ENCODE results near the gene CLEC18A.
"Not testable (repeated sequence)": the region's sequence is repeated elsewhere in the genome, so short reads cannot be mapped to it uniquely, and the experiment has no call there.

The CLEC18A gene

GRCh38 chr16:69951017-69951671 lies at the start of gene CLEC18A:
Gene CLEC18A (plus strand): TSS chr16:69951334. CDS start chr16:69951367, 33 bp downstream.
- H3K27me3 Mint-ChIP-seq, H3K9me3 Mint-ChIP-seq, H3K36me3 Mint-ChIP-seq, H3K4me1 Mint-ChIP-seq, H3K27ac Mint-ChIP-seq, H3K4me3 Mint-ChIP-seq: not testable (repeated sequence)
- ATAC-seq = peak; percentile 37

GRCh38 chr16:69903865-69904415 lies 47.2 kb upstream of the CLEC18A start:
- H3K27ac Mint-ChIP-seq = no peak overlapping the region
- no peaks in the 10 kb centered on the region for H3K27me3 Mint-ChIP-seq
- ATAC-seq = no peak
- H3K9me3 Mint-ChIP-seq = no peaks in the 10 kb centered on the region
- H3K4me3 Mint-ChIP-seq = no peak overlapping the region
- peaks cover 43% of the 10 kb centered on the region for H3K36me3 Mint-ChIP-seq
- no peaks in the 10 kb centered on the region for H3K4me1 Mint-ChIP-seq

GRCh38 chr16:69904495-69905170 lies 46.5 kb upstream of the CLEC18A start:
- Mint-ChIP-seq H3K36me3 (peaks cover 50% of the 10 kb centered on the region), H3K4me1 (no peaks in the 10 kb centered on the region), H3K27me3 (no peaks in the 10 kb centered on the region), H3K4me3 (no peak overlapping the region), H3K9me3 (no peaks in the 10 kb centered on the region), H3K27ac (no peak overlapping the region)
- no peak for ATAC-seq

- Mint-ChIP-seq H3K27ac (no peak overlapping the region), H3K4me1 (no peaks in the 10 kb centered on the region), H3K4me3 (no peak overlapping the region), H3K36me3 (peaks cover 55% of the 10 kb centered on the region), H3K27me3 (no peaks in the 10 kb centered on the region), H3K9me3 (no peaks in the 10 kb centered on the region)
- ATAC-seq = no peak
Observed at GRCh38 chr16:69905171-69905555, 46.0 kb upstream of the CLEC18A start.

DNA sequence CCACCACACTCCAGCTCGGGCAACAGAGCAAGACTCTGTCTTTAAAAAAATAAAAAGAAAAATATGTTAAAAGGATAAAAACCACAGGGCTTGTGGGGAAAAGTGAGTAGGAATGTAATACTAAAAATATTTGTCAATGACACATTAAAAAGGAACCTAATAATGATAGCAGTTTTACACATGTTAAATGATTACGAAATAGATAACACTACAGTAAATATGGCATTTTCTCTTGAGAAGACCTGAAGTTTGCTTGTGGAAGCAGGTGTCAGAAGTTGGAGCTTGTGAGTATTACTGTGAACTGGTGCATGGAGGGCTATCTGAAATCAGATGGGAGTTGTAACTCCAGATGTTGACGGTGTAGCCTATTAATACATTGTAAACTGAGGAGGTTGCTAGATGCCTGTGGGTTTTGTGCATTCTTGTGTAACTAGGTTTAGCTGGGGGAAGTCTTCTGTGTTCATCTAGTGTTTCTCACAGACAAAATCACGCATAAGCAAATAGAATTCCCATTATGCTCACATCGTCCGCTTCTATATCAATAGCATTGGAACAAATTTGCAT lies 44.2 kb upstream of the CLEC18A start:
- ATAC-seq = no peak
- no peak overlapping the region for H3K27ac Mint-ChIP-seq
- H3K36me3 Mint-ChIP-seq = peaks cover 60% of the 10 kb centered on the region
- no peaks in the 10 kb centered on the region for H3K9me3 Mint-ChIP-seq
- H3K27me3 Mint-ChIP-seq = no peaks in the 10 kb centered on the region
- no peaks in the 10 kb centered on the region for H3K4me1 Mint-ChIP-seq
- no peak overlapping the region for H3K4me3 Mint-ChIP-seq

DNA sequence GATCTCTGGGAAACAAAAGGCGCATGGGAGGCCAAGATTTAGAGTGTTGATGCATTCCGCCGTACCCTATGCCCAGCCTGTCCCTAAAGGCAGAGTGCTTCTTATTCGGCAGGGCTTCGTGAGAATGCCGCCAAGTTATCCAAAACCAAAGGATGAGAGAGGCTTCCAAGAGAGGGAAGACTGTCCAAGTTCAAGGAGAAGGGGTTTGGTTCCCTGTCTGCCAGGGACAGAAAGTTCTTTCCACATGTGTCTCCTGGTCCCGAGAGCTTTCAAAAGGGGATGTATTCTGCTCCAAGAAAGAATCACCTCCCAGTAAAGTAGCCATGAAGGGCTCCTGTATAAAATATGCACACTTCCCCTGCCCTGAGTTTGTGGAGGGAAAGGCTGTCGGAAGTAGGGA lies 42.1 kb upstream of the CLEC18A start:
- no peaks in the 10 kb centered on the region for H3K9me3 Mint-ChIP-seq
- H3K4me3 Mint-ChIP-seq = no peak overlapping the region
- no peak for ATAC-seq
- no peak overlapping the region for H3K27ac Mint-ChIP-seq
- peaks cover 53% of the 10 kb centered on the region for H3K36me3 Mint-ChIP-seq
- no peaks in the 10 kb centered on the region for H3K27me3 Mint-ChIP-seq
- no peaks in the 10 kb centered on the region for H3K4me1 Mint-ChIP-seq

DNA sequence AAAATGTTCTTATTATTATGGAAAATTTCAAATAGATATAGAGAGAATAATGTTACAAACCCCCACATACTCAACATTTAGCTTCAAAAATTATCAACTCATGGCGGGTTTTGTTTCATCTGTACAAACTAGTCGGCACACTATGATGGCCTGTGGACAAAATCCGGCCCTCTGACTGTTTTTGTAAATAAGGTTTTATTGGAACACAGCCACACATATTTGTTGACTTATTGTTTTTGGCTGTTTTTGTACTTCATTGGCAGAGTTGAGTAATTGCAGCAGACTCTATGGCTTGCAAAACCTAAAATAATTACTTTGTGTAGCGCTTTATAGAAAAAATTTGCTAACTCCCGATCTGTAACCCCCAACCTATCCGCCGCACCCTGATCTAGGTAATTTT lies 41.4 kb upstream of the CLEC18A start:
- Mint-ChIP-seq H3K4me3 (no peak overlapping the region), H3K9me3 (no peaks in the 10 kb centered on the region), H3K27ac (no peak overlapping the region), H3K27me3 (no peaks in the 10 kb centered on the region), H3K4me1 (no peaks in the 10 kb centered on the region), H3K36me3 (peaks cover 55% of the 10 kb centered on the region)
- ATAC-seq = no peak

DNA sequence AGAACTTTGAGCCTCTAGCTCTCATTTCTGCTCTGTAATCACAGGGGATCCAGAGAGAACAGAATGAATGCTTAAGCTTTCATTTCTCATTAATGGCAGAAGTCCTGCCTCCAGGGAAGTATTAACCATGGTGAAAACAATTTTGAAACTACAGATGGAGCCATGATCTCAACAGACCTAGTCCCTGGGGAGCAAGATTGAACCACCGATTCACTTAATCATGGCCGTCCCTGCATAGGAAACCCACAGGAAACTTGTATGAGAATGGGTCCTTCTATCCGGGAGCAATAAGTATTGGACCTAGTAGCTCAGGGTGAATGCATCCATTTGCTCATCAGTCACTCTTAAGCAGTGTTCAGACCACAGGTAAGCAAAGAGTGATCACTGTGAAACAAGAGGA lies 40.2 kb upstream of the CLEC18A start:
- ATAC-seq = no peak
- no peaks in the 10 kb centered on the region for H3K9me3 Mint-ChIP-seq
- no peaks in the 10 kb centered on the region for H3K27me3 Mint-ChIP-seq
- H3K4me3 Mint-ChIP-seq = no peak overlapping the region
- H3K27ac Mint-ChIP-seq = no peak overlapping the region
- no peaks in the 10 kb centered on the region for H3K4me1 Mint-ChIP-seq
- peaks cover 51% of the 10 kb centered on the region for H3K36me3 Mint-ChIP-seq

GRCh38 chr16:69916462-69916861 lies 34.7 kb upstream of the CLEC18A start:
- Mint-ChIP-seq H3K9me3 (no peaks in the 10 kb centered on the region), H3K27me3 (no peaks in the 10 kb centered on the region), H3K27ac (no peak overlapping the region), H3K4me1 (no peaks in the 10 kb centered on the region), H3K4me3 (no peak overlapping the region), H3K36me3 (peaks cover 52% of the 10 kb centered on the region)
- no peak for ATAC-seq

- Mint-ChIP-seq H3K27ac (no peak overlapping the region), H3K36me3 (peaks cover 54% of the 10 kb centered on the region), H3K9me3 (no peaks in the 10 kb centered on the region), H3K27me3 (no peaks in the 10 kb centered on the region), H3K4me3 (no peak overlapping the region), H3K4me1 (no peaks in the 10 kb centered on the region)
- no peak for ATAC-seq
Observed at GRCh38 chr16:69917311-69917710, 33.8 kb upstream of the CLEC18A start.

- Mint-ChIP-seq H3K9me3 (no peaks in the 10 kb centered on the region), H3K27ac (no peak overlapping the region), H3K27me3 (no peaks in the 10 kb centered on the region), H3K36me3 (peaks cover 55% of the 10 kb centered on the region), H3K4me3 (no peak overlapping the region), H3K4me1 (no peaks in the 10 kb centered on the region)
- ATAC-seq = no peak
Observed at GRCh38 chr16:69917739-69918138, 33.4 kb upstream of the CLEC18A start.

DNA sequence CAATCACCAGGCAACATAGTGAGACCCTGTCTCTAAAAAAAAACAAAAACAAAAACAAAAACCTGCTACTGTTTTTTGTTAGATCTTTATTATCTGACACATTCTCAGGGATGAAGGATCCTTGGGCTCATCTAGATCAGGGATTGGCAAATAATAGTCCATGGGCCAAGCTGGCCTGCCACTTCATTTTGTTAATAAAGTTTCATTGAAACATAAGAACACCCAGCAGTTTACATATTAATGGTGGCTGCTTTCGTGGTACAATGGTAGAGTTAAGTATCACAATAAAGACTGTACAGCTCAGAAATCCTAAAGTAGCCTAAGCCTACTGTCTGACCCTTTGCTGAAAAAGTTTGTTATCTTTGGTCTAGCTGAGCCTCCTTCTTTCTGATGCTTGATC lies 32.9 kb upstream of the CLEC18A start:
- Mint-ChIP-seq H3K27me3 (no peaks in the 10 kb centered on the region), H3K4me3 (no peak overlapping the region), H3K9me3 (no peaks in the 10 kb centered on the region), H3K36me3 (peaks cover 55% of the 10 kb centered on the region), H3K4me1 (no peaks in the 10 kb centered on the region), H3K27ac (no peak overlapping the region)
- no peak for ATAC-seq

GRCh38 chr16:69921127-69921526 lies 30.0 kb upstream of the CLEC18A start:
- H3K27ac Mint-ChIP-seq = no peak overlapping the region

GRCh38 chr16:69922200-69922599 lies 28.9 kb upstream of the CLEC18A start:
- H3K27ac Mint-ChIP-seq = no peak overlapping the region

More at GRCh38 chr16:69921127-69921526, 30.0 kb upstream of the CLEC18A start:
- H3K4me1 Mint-ChIP-seq = no peaks in the 10 kb centered on the region
- H3K4me3 Mint-ChIP-seq = no peak overlapping the region
- ATAC-seq = no peak
- no peaks in the 10 kb centered on the region for H3K9me3 Mint-ChIP-seq
- H3K36me3 Mint-ChIP-seq = peaks cover 54% of the 10 kb centered on the region
- H3K27me3 Mint-ChIP-seq = no peaks in the 10 kb centered on the region

GRCh38 chr16:69924041-69924775 lies 26.9 kb upstream of the CLEC18A start:
- Mint-ChIP-seq H3K4me1 (no peaks in the 10 kb centered on the region), H3K27me3 (no peaks in the 10 kb centered on the region), H3K36me3 (peaks cover 41% of the 10 kb centered on the region), H3K4me3 (no peak overlapping the region), H3K27ac (no peak overlapping the region), H3K9me3 (no peaks in the 10 kb centered on the region)
- ATAC-seq = no peak

More at GRCh38 chr16:69922200-69922599, 28.9 kb upstream of the CLEC18A start:
- Mint-ChIP-seq H3K27me3 (no peaks in the 10 kb centered on the region), H3K4me1 (no peaks in the 10 kb centered on the region), H3K4me3 (no peak overlapping the region), H3K9me3 (no peaks in the 10 kb centered on the region), H3K36me3 (peaks cover 58% of the 10 kb centered on the region)
- ATAC-seq = no peak
